Endothelial cell of umbilical vein (primary cell): ENCODE data around the gene RASAL2.

Experiments used
- CTCF ChIP-seq, 2 donors: IDR thresholded peaks; 1 replicate in 1 of 2; 2 replicates in 1 of 2; pipeline ENCODE4 v1.5.1; 2011; ENCODE audit warnings: low read length in 2 of 2, mild to moderate bottlenecking in 2 of 2, moderate library complexity in 2 of 2, control low read depth in 1 of 2, inconsistent platforms in 1 of 2, low read depth in 1 of 2; ENCODE audit not compliant: insufficient read depth in 1 of 2; ENCODE audit errors: extremely low read depth in 1 of 2
- EZH2 ChIP-seq: IDR thresholded peaks from 2 replicates; pipeline ENCODE4 v1.6.1; 2012; ENCODE audit warnings: borderline replicate concordance, low read depth, mild to moderate bottlenecking, moderate library complexity, low read length, inconsistent platforms; ENCODE audit not compliant: severe bottlenecking
- FOS ChIP-seq: IDR thresholded peaks from 2 replicates; pipeline ENCODE4 v1.6.1; 2011; ENCODE audit warnings: mild to moderate bottlenecking, low read length, moderate library complexity, borderline replicate concordance; ENCODE audit not compliant: insufficient read depth
- JUN ChIP-seq: IDR thresholded peaks from 2 replicates; pipeline ENCODE4 v1.6.1; 2011; ENCODE audit warnings: borderline replicate concordance, low read depth; ENCODE audit not compliant: insufficient read length, insufficient read depth
- MYC ChIP-seq: IDR thresholded peaks from one replicate; pipeline ENCODE4 v1.6.1; 2011; ENCODE audit warnings: mild to moderate bottlenecking, low read depth, low read length
- POLR2A ChIP-seq: IDR thresholded peaks from 2 replicates; pipeline ENCODE4 v1.6.1; 2012; ENCODE audit warnings: low read depth, mild to moderate bottlenecking, control low read depth, low read length
- POLR2AphosphoS5 ChIP-seq: IDR thresholded peaks from 2 replicates; pipeline ENCODE4 v1.6.1; 2012; ENCODE audit warnings: low read depth, mild to moderate bottlenecking, control low read depth, low read length, moderate library complexity; ENCODE audit not compliant: insufficient read depth
- TF ChIP-seq, protein P1 (sequence below): IDR thresholded peaks from 2 replicates; pipeline ENCODE4 v1.6.1; 2011; ENCODE audit not compliant: insufficient read depth, insufficient read length

- TF ChIP-seq FOS = no peak
- no peak for TF ChIP-seq CTCF (IDR thresholded peaks at IDR 0.05; ENCODE audit: extremely low read depth in 1 of 2, insufficient read depth in 1 of 2, low read depth in 1 of 2, low read length in 2 of 2)
- no peak for TF ChIP-seq POLR2A
- no peak for TF ChIP-seq POLR2AphosphoS5
- TF ChIP-seq EZH2 = no peak
- TF ChIP-seq, protein P1, sequence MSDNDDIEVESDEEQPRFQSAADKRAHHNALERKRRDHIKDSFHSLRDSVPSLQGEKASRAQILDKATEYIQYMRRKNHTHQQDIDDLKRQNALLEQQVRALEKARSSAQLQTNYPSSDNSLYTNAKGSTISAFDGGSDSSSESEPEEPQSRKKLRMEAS = no peak
- TF ChIP-seq MYC = no peak
- no peak for TF ChIP-seq JUN
Observed at GRCh38 chr1:178452013-178452412, 358.1 kb downstream of the RASAL2 start.
